Neural cell (in vitro differentiated cells): ENCODE measurements around the gene MED4. TPM values are rescaled to one million over a fixed set of nuclear protein-coding genes. Genes with fewer than 3 reads are reported as not detected.

Experiments used
- polyA plus RNA-seq: library from polyadenylated mRNA; depleted of rRNA; stranded (reverse); fragments of >200 nt; gene quantifications from 2 replicates; pipeline ENCODE4 v1.2.3, GENCODE V29; 2014
- small RNA-seq, 3 experiments: library from RNA; depleted of rRNA; stranded (forward); fragments of <200 nt; gene quantifications; one replicate each; pipeline ENCODE3, GENCODE V24; 2012

Gene MED4
- polyA plus RNA-seq, 1 donor from 2014 or later: 87.5 TPM

Small RNA genes within 50 kb of the gene (small RNA-seq; reads per million reads assigned to genes)
- 0 reads per million in 3 experiments for gene POLR2KP2

Other genes starting within 250 kb of the MED4 start
- gene SUCLA2, start 93.8 kb downstream of the MED4 start, polyA plus RNA-seq: 115 and 137 TPM in 2 replicates
- gene NUDT15, start 57.4 kb downstream of the MED4 start, polyA plus RNA-seq: 23.0 and 23.4 TPM in 2 replicates
- gene ITM2B, start 138.1 kb upstream of the MED4 start, polyA plus RNA-seq: 201 and 275 TPM in 2 replicates
- 20.9 and 29.5 TPM in 2 replicates for gene RB1, start 208.6 kb upstream of the MED4 start, polyA plus RNA-seq